ENCODE results near the gene CD247.

Gene CD247

DNA sequence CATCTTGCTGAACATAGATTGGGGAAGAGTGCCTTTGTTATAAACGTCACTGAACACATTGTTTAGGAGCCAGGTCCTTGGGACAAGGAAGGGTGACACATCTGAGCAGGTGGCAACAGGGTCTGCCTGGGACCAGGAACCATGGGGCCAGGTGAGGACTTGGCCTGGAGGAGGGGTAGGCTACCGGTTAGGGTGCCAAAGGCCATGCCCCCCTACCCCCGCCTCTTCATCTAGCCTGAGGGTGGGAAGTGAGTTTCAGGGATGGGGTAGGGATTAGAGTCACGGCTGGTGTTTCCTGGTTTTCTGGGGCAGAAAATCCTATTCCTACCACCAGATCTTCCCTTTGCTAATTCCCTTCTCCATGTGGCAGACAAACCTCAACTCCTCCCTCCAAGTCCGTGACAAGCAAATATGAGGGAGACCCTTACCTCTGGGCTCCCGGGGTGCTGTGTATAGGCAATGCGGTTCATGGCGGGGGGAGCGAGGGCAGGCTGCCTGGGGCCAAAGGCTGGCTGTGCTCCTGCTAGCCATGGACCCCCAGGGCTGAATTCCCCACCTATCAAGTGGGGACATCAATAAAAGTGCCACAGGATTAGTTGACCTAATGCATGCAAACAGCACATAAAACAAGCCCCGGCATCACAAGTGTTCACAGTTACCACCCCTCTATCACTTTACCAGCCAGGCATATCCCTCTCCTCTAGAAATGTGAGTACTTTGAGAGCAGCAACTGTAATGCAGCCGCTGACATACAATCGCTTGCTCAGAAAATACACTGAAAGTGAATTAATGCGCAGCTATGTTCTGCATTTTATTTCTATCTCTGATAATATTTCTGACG is 14.5 kb downstream of the CD247 start:
- H3K36me3 ChIP-seq (ENCODE audit: insufficient read depth, low read length) = peaks cover 70% of the 10 kb centered on the region
- H2AFZ ChIP-seq (ENCODE audit: low read depth, low read length) = no peak overlapping the region
- no peak overlapping the region for H3K9ac ChIP-seq (ENCODE audit: low read depth, low read length)
- DNase-seq (no peak), ATAC-seq (ENCODE audit: insufficient read depth, low read depth) (no peak)
- no peaks in the 10 kb centered on the region for H3K27me3 ChIP-seq (ENCODE audit: insufficient read depth, low read length, poor library complexity)
- no peak for TF ChIP-seq CTCF (IDR thresholded peaks at IDR 0.05; ENCODE audit: borderline replicate concordance, extremely low read depth, low read length, poor library complexity, severe bottlenecking)
- H3K79me2 ChIP-seq (ENCODE audit: insufficient read depth, low read length) = peaks cover 99% of the 10 kb centered on the region
- no peak overlapping the region for H3K4me2 ChIP-seq (ENCODE audit: insufficient read depth, low read length)
- H4K20me1 ChIP-seq (ENCODE audit: insufficient read depth, low read length) = peaks cover 35% of the 10 kb centered on the region
- no peak overlapping the region for H3K4me3 ChIP-seq (ENCODE audit: low read depth in 1 of 2, low read length in 2 of 2)
- H3K4me1 ChIP-seq (ENCODE audit: insufficient read depth, low read length) = peaks cover 68% of the 10 kb centered on the region
- no peaks in the 10 kb centered on the region for H3K9me3 ChIP-seq (ENCODE audit: insufficient read depth, low read length, severe bottlenecking)
- peak overlapping the region; percentile 60 for H3K27ac ChIP-seq (ENCODE audit: low read length)

- H3K4me1 ChIP-seq (ENCODE audit: insufficient read depth, low read length) = peaks cover 78% of the 10 kb centered on the region
- no peak overlapping the region for H3K4me3 ChIP-seq (ENCODE audit: low read depth in 1 of 2, low read length in 2 of 2)
- H3K4me2 ChIP-seq (ENCODE audit: insufficient read depth, low read length) = no peak overlapping the region
- peaks cover 70% of the 10 kb centered on the region for H3K36me3 ChIP-seq (ENCODE audit: insufficient read depth, low read length)
- H2AFZ ChIP-seq (ENCODE audit: low read depth, low read length) = no peak overlapping the region
- peaks cover 45% of the 10 kb centered on the region for H4K20me1 ChIP-seq (ENCODE audit: insufficient read depth, low read length)
- TF ChIP-seq CTCF (IDR thresholded peaks at IDR 0.05; ENCODE audit: borderline replicate concordance, extremely low read depth, low read length, poor library complexity, severe bottlenecking) (no peak), EZH2 (IDR thresholded peaks at IDR 0.05; ENCODE audit: borderline replicate concordance, low read depth, low read length, severe bottlenecking) (no peak)
- no peak overlapping the region for H3K9ac ChIP-seq (ENCODE audit: low read depth, low read length)
- no peak for ATAC-seq (ENCODE audit: insufficient read depth, low read depth)
- no peaks in the 10 kb centered on the region for H3K27me3 ChIP-seq (ENCODE audit: insufficient read depth, low read length, poor library complexity)
- no peak for DNase-seq
- peaks cover 99% of the 10 kb centered on the region for H3K79me2 ChIP-seq (ENCODE audit: insufficient read depth, low read length)
- H3K27ac ChIP-seq (ENCODE audit: low read length) = peak overlapping the region; percentile 60
- no peaks in the 10 kb centered on the region for H3K9me3 ChIP-seq (ENCODE audit: insufficient read depth, low read length, severe bottlenecking)
Observed at GRCh38 chr1:167502719-167503462, 15.4 kb downstream of the CD247 start.

- peaks cover 68% of the 10 kb centered on the region for H3K36me3 ChIP-seq (ENCODE audit: insufficient read depth, low read length)
- TF ChIP-seq CTCF (IDR thresholded peaks at IDR 0.05; ENCODE audit: borderline replicate concordance, extremely low read depth, low read length, poor library complexity, severe bottlenecking) = no peak
- TF ChIP-seq EZH2 (IDR thresholded peaks at IDR 0.05; ENCODE audit: borderline replicate concordance, low read depth, low read length, severe bottlenecking) = no peak
Observed at GRCh38 chr1:167502192-167502551, 16.2 kb downstream of the CD247 start.

More at GRCh38 chr1:167502192-167502551, 16.2 kb downstream of the CD247 start:
- Histone ChIP-seq H3K27ac (ENCODE audit: low read length) (peak overlapping the region; percentile 60), H3K4me1 (ENCODE audit: insufficient read depth, low read length) (peaks cover 79% of the 10 kb centered on the region), H3K9me3 (ENCODE audit: insufficient read depth, low read length, severe bottlenecking) (no peaks in the 10 kb centered on the region), H3K79me2 (ENCODE audit: insufficient read depth, low read length) (peaks cover 99% of the 10 kb centered on the region), H3K4me3 (ENCODE audit: low read depth in 1 of 2, low read length in 2 of 2) (no peak overlapping the region), H3K9ac (ENCODE audit: low read depth, low read length) (no peak overlapping the region), H2AFZ (ENCODE audit: low read depth, low read length) (no peak overlapping the region), H4K20me1 (ENCODE audit: insufficient read depth, low read length) (peaks cover 48% of the 10 kb centered on the region), H3K4me2 (ENCODE audit: insufficient read depth, low read length) (no peak overlapping the region), H3K27me3 (ENCODE audit: insufficient read depth, low read length, poor library complexity) (no peaks in the 10 kb centered on the region)
- no peak for DNase-seq
- no peak for ATAC-seq (ENCODE audit: insufficient read depth, low read depth)
